Nephron (organoid): Measurements from ENCODE around the gene MTFMT.

Experiments used
- H3K27ac Mint-ChIP-seq, 3 experiments: 2 replicates each; pipeline ENCODE4 v1.8.0; 2020; ENCODE audit warnings: mixed read lengths in 3 of 3, mild to moderate bottlenecking in 2 of 3, moderate library complexity in 1 of 3
- H3K27me3 Mint-ChIP-seq: 2 replicates; pipeline ENCODE4 v1.8.0; 2021; ENCODE audit warnings: low read depth, mild to moderate bottlenecking, moderate library complexity, mixed read lengths
- H3K36me3 Mint-ChIP-seq: 2 replicates; pipeline ENCODE4 v1.8.0; 2020; ENCODE audit warnings: low read depth, mixed read lengths
- H3K4me1 Mint-ChIP-seq: 2 replicates; pipeline ENCODE4 v1.8.0; 2020; ENCODE audit warnings: mixed read lengths
- H3K4me3 Mint-ChIP-seq, 3 experiments: 2 replicates each; pipeline ENCODE4 v1.8.0; 2020; ENCODE audit warnings: mild to moderate bottlenecking in 3 of 3, mixed read lengths in 3 of 3, moderate library complexity in 2 of 3
- H3K9me3 Mint-ChIP-seq: 2 replicates; pipeline ENCODE4 v1.8.0; 2020; ENCODE audit warnings: mixed read lengths
- TF ChIP-seq, protein P1 (sequence below), 3 experiments: fragments of 200-600 bp; sonication (generic); IDR thresholded peaks; one replicate each; pipeline ENCODE4 v1.5.0; 2021; ENCODE audit warnings: antibody characterized with exemption in 3 of 3; ENCODE audit not compliant: unreplicated experiment in 3 of 3

Gene MTFMT

GRCh38 chr15:65067645-65068402 lies 38.4 kb upstream of the MTFMT start, which contains the start of gene RASL12:
TSS of gene RASL12 (minus strand) at chr15:65067991. CDS start at chr15:65067835, 156 bp downstream.
- TF ChIP-seq, protein P1, sequence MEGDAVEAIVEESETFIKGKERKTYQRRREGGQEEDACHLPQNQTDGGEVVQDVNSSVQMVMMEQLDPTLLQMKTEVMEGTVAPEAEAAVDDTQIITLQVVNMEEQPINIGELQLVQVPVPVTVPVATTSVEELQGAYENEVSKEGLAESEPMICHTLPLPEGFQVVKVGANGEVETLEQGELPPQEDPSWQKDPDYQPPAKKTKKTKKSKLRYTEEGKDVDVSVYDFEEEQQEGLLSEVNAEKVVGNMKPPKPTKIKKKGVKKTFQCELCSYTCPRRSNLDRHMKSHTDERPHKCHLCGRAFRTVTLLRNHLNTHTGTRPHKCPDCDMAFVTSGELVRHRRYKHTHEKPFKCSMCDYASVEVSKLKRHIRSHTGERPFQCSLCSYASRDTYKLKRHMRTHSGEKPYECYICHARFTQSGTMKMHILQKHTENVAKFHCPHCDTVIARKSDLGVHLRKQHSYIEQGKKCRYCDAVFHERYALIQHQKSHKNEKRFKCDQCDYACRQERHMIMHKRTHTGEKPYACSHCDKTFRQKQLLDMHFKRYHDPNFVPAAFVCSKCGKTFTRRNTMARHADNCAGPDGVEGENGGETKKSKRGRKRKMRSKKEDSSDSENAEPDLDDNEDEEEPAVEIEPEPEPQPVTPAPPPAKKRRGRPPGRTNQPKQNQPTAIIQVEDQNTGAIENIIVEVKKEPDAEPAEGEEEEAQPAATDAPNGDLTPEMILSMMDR (IDR thresholded peaks at IDR 0.05; ENCODE audit: unreplicated experiment in 3 of 3), result no peak
- Mint-ChIP-seq H3K4me1 (peaks cover 66% of the 10 kb centered on the region), H3K9me3 (no peaks in the 10 kb centered on the region), H3K4me3 (peak within 1 kb of the TSS; percentile 90 to 93 (median 92)), H3K27me3 (peaks cover 14% of the 10 kb centered on the region), H3K27ac (peak within 1 kb of the TSS; percentile 94 to 99 (median 99)), H3K36me3 (peaks cover 10% of the 10 kb centered on the region)

DNA sequence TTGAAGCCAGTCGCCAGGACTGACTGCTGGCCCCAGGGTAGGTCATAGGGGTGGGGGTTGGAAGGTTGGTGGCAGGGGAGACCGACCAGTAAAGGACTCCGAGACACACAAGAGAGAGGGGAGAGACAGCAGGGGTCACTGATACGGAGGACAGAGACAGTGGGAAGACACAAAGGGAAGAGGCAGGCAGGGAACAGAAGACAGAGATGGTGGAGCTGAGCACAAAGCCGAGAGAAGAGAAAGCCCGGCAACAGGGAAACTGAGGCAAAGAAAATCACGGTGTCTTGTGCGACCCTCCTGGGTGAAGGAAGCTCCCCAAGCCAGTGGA lies 37.8 kb upstream of the MTFMT start:
- Mint-ChIP-seq H3K27ac (peak overlapping the region; percentile 93 to 95 (median 94)), H3K4me1 (peaks cover 69% of the 10 kb centered on the region), H3K9me3 (no peaks in the 10 kb centered on the region), H3K36me3 (peaks cover 15% of the 10 kb centered on the region), H3K27me3 (peaks cover 14% of the 10 kb centered on the region), H3K4me3 (peak overlapping the region; percentile 90 to 93 (median 92))
- TF ChIP-seq, protein P1 (IDR thresholded peaks at IDR 0.05; ENCODE audit: unreplicated experiment in 3 of 3), result no peak

DNA sequence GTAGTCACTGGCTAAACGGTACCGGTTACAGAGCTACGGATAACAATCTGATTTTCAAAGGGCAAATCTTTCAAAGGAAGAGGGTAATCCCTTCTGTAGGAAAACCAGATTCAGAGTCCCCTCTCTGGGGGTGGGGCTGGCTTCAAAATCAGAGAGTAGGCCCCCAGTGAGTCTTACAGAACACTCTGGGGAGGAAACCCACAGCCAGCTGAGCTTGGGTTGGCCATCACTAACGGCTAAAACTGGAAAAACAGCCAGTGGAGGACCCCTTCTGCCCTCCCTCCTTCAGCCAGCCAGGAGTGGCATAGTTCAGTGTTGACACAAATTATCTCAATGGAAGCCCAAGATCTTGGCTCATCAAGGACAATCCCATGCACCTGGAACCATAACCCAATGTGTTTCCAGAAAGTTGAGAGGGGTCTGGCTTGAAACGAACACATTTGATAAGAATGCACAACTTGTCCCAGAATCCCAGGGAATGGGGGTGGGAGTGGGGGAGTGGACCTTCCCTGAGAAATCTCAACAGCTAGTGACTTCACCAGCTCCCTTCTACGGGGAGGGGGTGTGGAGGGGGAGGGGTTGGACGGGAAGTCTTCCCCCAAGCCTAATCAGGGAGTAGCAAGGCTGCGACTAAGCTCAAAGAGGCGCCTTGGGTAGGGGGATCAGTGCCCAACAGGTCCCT lies 37.3 kb upstream of the MTFMT start:
- peaks cover 17% of the 10 kb centered on the region for H3K36me3 Mint-ChIP-seq
- TF ChIP-seq, protein P1 (IDR thresholded peaks at IDR 0.05; ENCODE audit: unreplicated experiment in 3 of 3), result no peak
- no peaks in the 10 kb centered on the region for H3K9me3 Mint-ChIP-seq
- H3K27ac Mint-ChIP-seq, result peak overlapping the region; percentile 93 to 95 (median 94)
- peaks cover 14% of the 10 kb centered on the region for H3K27me3 Mint-ChIP-seq
- peaks cover 65% of the 10 kb centered on the region for H3K4me1 Mint-ChIP-seq
- H3K4me3 Mint-ChIP-seq, result peak overlapping the region; percentile 90 to 93 (median 92)

DNA sequence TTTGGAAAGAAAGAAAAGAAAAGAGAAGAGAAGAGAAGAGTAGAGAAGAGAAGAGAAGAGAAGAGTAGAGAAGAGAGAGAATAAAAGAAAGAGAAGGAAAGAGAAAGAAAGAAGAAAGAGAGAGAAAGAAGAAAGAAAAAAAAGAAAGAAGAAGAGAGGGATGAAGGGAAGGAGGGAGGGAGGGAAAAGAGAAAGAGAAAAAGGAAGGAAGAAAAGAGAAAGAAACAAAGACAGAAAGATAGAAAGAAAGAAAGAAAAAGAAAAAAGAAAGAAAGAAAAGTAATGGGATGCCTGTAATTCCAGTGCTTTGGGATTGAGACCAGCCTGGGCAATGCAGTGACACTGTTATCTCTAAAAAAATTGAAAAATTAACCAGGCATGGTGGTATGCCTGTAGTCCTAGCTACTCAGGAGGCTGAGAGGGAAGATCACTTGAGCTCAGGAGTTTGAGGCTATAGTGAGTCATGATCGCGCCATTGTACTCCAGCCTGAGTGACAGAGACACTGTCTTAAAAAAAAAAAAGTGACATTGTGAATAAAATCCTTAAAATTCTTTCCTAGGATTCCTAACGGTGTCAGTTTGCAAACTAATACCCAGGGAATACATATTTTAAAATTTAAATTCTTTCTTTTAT lies 36.7 kb upstream of the MTFMT start:
- H3K36me3 Mint-ChIP-seq, result peaks cover 18% of the 10 kb centered on the region
- peaks cover 58% of the 10 kb centered on the region for H3K4me1 Mint-ChIP-seq
- H3K4me3 Mint-ChIP-seq, result peak overlapping the region; percentile 90 to 93 (median 92)
- TF ChIP-seq, protein P1 (IDR thresholded peaks at IDR 0.05; ENCODE audit: unreplicated experiment in 3 of 3), result no peak
- H3K27ac Mint-ChIP-seq, result peak overlapping the region; percentile 93 to 95 (median 94)
- H3K9me3 Mint-ChIP-seq, result no peaks in the 10 kb centered on the region
- H3K27me3 Mint-ChIP-seq, result peaks cover 14% of the 10 kb centered on the region

DNA sequence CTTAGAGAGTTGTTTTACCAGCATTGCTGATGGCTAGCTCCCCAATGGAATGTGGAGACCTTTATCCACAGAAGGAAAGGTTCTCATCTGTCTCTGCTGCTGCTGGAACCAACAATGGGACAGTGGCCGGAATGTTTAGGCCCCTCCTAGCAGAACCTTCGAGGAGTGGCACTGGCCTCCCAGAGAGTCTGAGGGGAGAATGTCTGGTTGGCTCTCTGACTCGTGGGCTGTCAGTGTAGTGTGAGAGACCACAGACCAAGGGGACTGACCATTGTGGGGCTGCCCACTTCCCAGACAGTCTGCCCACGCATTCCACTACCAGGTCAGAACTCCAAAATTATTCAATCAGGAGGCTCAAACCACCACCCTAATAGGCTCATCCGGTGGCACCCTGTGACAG lies 33.3 kb upstream of the MTFMT start:
- peaks cover 39% of the 10 kb centered on the region for H3K36me3 Mint-ChIP-seq
- H3K9me3 Mint-ChIP-seq, result no peaks in the 10 kb centered on the region
- peaks cover 28% of the 10 kb centered on the region for H3K4me1 Mint-ChIP-seq
- no peak overlapping the region for H3K4me3 Mint-ChIP-seq
- peaks cover 5% of the 10 kb centered on the region for H3K27me3 Mint-ChIP-seq
- TF ChIP-seq, protein P1 (IDR thresholded peaks at IDR 0.05; ENCODE audit: unreplicated experiment in 3 of 3), result no peak
- H3K27ac Mint-ChIP-seq, result peak overlapping the region in 1 of 3 experiments; percentile 6
